HG02571 (cell line): ENCODE results near the gene CAPN15.

Source experiments
- ATAC-seq: cut with Tn5 transposase; IDR thresholded peaks from one replicate; pipeline ENCODE4 v1.9.1; 2021; ENCODE audit warnings: mild to moderate bottlenecking, moderate library complexity; ENCODE audit not compliant: unreplicated experiment

Gene CAPN15

GRCh38 chr16:560204-560700 lies 32.7 kb downstream of the CAPN15 start, which contains the start of gene PRR35:
Gene PRR35, plus strand, starts transcription at chr16:560394. Its CDS starts 2,901 bp downstream, at chr16:563295.
- ATAC-seq: no peak

DNA sequence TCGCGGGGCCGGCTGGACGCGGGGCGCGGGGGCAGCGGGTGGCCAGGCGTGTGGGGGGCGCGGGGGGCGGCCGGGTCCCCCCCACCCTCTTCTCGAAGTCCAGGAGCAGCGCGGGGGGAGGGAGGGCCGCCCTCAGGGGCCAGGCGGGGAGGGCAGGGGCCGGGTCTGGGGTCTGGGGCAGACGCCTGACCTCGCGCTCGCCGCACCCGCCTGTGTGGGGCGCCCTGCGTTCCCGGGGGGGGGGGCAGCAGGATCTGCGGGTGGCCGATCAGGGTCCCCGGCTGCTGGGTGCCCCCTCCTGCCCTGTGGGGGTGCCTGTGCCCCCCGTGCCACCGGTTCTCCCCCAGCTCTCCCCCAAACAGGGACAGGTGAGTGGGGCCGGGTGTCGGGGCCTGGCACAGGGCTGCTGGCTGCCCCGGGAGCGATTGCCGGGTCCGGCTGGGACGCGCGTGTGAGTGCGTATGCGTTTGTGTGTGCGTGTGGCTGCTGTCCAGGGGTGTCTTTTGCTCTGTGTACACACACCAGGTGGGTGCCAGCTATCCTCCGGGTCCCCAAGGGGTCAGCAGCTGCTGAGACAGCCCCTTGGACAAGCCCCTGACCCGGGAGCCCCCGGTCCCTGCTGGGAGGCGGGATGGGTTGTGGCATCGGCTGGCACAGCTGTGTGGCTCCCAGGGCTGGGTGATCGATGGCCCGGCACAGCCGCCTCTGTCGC lies 33.3 kb downstream of the CAPN15 start:
- no peak for ATAC-seq

DNA sequence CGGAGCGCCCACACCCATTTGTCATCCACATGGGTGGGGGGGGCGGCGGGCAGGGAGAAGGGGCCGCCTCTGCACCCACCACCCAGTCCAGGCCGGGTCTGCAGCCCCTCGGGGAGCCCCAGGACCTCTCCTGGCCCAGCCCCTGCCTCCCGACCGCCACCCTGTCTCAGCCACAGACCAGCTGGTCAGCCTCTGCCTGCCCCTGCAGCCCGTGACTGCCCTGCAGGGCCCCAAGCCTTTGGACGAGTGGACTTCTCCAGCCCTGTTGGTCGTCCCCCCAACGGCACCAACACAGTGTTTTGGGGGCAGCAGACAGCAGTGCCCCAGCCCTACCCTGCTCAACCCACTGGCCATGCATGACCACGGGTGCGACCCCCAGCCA lies 33.9 kb downstream of the CAPN15 start:
- ATAC-seq: no peak

DNA sequence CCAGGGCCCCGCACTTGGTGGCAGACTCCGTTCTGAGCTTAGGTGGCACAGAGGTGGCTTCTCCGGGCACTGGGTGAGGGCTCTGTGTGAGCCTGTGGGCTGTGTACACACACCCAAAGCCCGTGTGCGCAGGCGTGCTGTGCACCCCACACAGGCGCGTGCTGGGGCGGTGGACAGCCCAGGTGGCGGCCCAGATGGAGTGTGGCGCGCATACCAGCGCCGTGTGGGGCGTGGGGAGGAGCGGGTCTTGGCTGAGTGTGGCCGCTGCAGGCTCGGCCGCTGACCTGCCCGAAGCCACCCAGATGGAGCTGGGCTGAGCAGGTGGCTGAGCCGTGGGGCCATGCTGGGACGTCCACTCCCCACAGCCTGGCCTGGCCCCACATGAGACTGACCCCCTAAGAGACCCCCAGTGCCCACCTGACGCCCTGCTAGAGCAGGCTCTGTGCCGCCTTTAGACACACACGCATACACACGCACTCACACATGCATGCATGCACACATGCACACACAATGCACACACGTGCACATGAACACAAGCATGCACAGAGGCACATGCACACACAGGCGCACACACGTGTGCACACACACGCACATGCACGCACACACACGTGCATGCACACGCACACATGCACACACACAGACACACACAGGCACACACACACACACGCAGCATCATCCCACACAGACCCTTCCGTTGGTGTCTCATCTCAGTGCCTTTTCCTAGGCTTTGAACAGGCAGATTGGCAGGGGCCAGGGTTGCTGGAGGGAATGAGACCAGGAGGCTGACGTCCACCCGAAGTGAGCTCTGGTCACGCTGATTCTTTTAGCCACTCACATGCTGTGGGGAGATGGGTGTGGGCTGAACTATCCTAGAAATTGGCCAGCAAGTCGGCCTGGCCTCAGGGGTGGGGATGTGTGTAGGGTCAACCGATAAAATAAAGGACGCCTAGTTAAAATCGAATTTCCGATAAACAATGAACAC lies 34.7 kb downstream of the CAPN15 start:
- ATAC-seq: no peak

- ATAC-seq: no peak
Observed at GRCh38 chr16:563072-563644, 35.6 kb downstream of the CAPN15 start.

GRCh38 chr16:564690-565418 lies 37.3 kb downstream of the CAPN15 start:
- ATAC-seq: no peak

GRCh38 chr16:565419-566330 lies 38.2 kb downstream of the CAPN15 start:
- no peak for ATAC-seq

DNA sequence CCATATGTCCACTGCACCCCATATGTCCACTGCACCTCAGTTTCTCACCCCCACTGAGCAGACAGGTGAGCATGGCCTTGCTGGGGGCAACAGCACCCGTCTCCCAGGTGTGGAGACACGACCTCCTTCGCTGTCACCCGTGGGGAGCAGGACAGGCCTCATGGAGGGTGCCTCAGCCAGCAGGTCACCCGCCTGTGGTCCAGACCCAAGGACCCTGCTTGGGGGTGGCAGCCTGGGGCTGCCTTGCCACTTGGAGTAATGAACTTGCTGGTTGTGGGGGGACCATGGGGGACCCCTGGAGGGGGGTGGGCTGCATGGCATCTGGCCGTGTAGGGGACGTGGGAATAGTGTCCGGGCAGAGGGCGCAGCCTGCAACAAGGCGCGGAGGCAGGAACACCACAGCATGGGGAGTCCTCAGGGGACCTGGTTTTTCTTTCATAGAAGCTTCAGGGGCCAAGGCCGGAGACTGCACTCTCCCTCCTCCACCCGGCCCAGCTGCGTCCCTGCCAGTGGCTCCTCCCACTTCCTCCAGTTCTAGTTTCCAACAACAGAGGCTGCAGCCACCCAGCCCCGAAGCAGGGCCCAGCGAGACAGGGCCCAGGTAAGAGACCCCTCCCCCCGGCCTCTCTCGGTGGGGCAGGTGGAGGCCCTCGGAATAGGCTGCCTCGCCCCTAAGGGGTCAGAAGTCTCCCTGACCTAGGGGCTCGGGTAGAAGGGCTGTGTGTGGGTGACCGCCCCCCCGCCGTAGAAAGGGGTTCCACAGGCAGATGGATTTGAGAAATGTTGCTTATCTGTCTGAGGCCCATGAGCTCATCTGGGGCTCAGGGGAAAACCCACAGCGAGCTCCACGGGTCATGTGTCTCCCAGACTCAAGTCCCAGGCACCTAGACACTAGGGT lies 39.2 kb downstream of the CAPN15 start, which contains the start of gene NHLRC4:
TSS of gene NHLRC4 (plus strand) at position 531 of the 898 bp plus-strand sequence. CDS start 1,043 bp downstream, outside the sequence.
- ATAC-seq: peak; percentile 35

DNA sequence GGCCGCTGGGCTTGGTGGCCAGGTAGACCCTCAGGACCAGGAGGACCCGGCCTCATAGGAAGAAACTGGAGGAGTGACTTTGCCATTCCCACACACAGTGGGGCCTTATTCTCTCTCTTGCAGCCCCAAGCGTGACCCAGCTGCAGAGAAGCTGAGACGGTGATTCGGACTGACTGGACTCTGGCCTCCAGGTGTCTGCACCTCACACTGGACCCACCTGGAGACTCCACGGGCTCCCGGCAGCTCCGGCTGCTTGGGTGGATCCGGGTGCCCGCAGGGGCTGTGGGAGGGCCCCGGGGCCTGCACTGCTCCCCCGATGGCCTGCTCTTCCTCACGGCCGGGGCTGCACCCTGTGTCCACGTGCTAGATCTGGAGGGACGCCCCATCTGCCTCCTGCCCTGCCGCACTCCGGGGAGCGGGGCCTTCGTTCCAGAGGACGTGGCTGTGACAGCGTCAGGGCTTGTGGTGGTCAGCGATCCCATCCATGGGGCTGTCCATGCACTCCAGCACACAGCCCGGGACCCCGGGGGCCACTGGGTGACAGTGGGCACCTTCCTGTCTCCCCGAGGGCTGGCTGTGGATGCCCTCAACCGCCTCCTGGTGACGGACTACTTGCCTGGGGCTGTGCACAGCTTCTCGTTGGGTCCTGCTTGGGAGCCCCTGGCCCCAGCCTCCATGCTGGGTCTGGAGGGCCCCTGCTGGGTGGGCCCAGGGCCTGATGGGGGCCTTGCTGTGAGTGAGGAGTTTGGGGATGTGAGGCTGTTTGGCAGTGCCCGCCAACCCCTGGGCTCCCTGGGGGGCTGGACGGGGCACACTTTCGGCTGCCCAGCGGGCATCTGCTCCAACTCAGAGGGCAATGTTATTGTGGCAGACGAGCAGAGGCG lies 40.1 kb downstream of the CAPN15 start:
- ATAC-seq: no peak

DNA sequence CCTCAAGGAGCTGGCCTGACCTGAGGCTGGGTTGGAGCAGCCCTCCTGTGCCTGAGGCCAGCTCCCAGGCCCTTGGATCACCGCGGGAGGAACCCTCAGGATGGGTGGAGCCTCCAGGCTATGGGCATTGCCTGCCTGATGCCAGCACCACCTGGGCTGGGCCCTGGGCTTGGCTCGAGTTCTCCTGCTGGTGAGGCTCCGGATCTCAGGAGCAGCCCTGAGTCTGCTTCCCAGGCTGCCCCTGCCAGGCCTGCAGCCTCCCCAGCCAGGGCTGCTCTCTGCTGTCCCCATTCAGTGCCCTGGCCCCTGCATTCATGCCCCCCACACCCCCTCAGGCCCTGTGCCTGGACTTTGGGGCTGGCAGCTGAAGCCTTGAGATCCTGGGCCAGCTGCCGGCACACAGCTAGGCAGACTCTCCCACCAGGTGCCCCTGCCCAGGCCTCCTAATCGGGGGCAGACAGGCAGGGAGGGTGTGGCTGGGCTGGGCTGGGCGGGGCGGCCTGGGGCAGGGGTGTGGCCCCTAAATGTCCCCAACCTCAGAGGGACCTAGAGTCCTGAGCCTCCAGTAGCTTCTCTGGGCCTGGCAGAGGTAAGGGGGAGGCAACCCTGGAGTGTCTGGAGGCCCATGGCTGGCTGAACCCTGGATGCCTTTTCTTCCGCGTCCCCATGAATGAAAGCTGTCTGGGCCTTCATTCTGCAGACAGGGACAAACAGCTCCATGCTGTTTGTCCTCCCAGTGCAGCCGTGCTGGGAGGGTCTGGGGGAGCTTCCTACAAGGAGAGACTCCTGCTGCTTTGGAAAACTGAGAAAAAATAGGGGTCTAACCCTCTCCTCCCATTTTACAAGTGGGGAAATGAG lies 41.1 kb downstream of the CAPN15 start:
- ATAC-seq: no peak

DNA sequence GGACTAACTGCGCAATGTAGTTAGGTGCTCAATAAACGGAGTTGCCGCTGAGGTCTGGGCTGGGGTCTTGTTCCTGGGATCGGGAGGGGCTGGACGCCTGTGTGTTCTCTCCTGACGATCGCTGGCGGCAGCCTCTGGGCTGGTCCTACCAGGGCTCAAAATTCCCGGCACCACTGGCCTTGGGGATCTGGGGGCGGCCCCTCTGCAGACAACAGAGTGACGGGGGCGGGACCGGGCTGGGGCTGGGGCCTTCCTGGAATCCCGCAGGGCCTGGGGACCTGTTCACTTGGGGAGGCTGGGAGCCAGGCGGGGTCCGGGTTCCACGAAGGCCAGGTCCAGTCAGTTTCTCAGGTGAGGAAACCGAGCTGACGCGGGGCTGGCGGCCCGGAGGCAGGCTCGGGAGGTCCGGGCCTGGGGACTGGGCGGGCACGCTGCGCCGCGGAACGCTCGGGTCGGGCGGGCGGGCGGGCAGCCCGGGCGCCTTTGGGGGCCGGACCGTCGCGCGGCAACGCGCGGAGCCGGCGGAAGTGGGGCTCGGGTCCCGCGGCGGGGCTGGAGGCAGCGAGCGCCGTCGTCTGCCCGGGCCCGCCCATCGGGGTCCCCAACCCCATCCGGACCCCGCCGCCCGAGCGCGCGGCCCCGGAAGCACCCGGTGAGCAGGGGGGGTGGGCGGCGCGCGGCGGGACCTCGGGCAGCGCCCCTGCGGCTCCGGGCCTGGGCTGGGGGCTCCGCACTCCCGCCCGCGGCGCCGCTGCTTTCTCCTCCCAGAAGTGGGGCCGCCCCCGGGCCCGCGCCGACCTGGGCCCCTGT lies 42.1 kb downstream of the CAPN15 start, which contains the start of gene PIGQ:
TSS of gene PIGQ (plus strand) at position 524 of the 810 bp plus-strand sequence. CDS start 4,107 bp downstream, outside the sequence.
- ATAC-seq: no peak

DNA sequence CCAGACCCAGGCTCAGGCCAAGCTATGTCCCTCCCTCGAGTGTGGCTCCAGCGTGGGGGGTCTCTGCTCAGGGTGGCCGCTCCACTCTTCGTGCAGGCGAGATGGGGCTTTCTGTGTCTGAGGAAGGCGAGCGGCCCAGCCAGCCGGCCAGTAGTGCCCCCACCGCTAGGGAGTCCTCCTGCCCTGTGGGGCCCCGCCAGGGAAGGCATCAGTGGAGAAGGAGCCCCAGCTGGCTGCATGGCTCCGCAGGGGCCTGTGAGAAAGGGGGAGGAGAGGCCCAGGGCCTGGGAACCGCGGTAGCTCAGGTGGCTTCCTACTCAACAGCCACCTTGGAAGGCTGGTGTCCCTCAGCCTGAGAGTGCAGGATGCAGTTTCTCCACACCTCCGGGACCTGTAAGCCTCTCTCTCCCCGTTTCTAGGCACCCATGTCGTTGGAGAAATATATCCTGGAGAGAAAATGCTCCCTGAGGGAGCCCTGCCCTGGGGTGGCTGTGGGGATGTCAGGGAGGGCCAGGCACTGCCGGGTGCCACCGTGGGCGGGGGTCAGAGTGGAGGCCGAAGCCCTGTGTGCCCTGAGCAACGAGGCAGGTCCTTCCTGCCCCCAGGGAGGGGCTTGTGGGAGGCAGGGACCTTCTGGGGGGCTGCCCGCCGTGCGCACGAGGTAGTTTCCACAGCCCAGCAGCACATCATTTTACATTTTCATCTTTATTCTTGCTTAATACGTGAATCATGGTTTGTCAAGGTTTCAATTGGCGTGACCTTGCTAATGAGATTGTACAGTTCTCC lies 45.5 kb downstream of the CAPN15 start:
- no peak for ATAC-seq

DNA sequence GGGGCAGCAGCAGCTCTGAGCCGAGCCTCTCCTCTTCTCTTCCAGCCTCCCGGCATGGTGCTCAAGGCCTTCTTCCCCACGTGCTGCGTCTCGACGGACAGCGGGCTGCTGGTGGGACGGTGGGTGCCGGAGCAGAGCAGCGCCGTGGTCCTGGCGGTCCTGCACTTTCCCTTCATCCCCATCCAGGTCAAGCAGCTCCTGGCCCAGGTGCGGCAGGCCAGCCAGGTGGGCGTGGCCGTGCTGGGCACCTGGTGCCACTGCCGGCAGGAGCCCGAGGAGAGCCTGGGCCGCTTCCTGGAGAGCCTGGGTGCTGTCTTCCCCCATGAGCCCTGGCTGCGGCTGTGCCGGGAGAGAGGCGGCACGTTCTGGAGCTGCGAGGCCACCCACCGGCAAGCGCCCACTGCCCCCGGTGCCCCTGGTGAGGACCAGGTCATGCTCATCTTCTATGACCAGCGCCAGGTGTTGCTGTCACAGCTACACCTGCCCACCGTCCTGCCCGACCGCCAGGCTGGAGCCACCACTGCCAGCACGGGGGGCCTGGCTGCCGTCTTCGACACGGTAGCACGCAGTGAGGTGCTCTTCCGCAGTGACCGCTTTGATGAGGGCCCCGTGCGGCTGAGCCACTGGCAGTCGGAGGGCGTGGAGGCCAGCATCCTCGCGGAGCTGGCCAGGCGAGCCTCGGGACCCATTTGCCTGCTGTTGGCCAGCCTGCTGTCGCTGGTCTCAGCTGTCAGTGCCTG lies 46.7 kb downstream of the CAPN15 start:
- ATAC-seq: no peak
